ENCODE results near the gene PLEKHA1. TPM values are rescaled to one million over a fixed set of nuclear protein-coding genes. Genes with fewer than 3 reads are reported as not detected.

Gene PLEKHA1
- total RNA-seq, 2 donors from 2014 or later: 14.2 to 26.5 TPM

DNA sequence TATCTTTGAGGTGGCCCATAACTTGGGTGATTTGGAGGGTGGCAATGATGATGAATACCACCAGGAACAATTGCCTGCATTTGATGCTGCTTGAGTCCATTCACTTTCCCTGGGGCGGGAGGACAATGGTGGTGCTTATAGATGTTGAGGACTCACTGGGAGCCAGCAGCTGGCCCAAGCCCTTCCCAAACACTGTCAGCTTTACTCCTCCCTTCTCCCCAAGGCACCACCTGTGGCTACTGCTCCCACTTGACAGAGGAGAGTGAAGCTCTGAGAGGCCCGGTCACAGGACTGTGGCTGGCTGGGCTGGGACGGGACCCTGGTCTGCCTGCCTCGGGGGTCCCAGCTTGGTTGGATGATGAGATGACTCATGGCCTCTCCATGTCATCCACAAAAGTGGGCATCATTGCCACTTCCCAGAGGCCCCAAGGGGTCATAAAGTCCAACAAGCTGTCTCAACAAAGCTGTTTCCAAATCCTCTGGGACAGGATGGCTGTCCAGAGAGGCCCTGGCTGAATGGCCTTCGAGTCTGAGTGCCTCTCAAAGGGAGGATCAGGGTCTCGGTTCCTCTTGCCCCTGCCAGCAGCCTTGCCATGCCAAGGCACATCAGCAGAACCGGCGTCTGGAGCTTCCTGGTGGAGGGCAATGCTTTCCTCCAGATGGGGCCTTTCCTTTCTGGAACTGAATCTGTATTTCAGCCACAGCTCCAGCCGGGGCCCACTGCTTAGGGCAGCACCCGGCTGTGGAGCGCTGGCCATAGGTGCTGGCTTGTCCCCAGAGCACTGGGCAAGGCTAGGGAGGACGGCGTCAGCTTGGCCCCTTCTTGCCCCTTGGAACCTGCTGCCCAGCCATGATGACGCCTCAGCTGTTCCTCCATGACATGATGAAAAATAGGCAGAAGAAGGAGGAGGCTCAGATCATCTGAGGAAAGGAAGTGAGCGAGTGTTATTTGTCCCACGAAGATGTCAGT lies 47.0 kb upstream of the PLEKHA1 start:
- ATAC-seq (no peak), DNase-seq (no peak)
- intact Hi-C loops (cut with DNase I): no loop called here
- H3K4me1 ChIP-seq: peaks cover 6% of the 10 kb centered on the region
- no peaks in the 10 kb centered on the region for H3K27me3 ChIP-seq
- H3K9me3 ChIP-seq: no peaks in the 10 kb centered on the region
- H3K4me3 ChIP-seq: no peak overlapping the region
- no peaks in the 10 kb centered on the region for H3K36me3 ChIP-seq (replicated peaks in 1 of 2; ENCODE audit: insufficient read depth in 1 of 2, low read depth in 2 of 2)
- H3K27ac ChIP-seq: no peak overlapping the region
- TF ChIP-seq POLR2A (IDR thresholded peaks at IDR 0.05): no peak
- TF ChIP-seq CTCF (IDR thresholded peaks at IDR 0.05): no peak
- WGBS, 2 donors: 80 to 83% methylated on average over 11 to 16 of the region's 16 CpGs

- Histone ChIP-seq H3K4me3 (no peak overlapping the region), H3K27me3 (no peaks in the 10 kb centered on the region), H3K27ac (no peak overlapping the region), H3K9me3 (no peaks in the 10 kb centered on the region), H3K36me3 (replicated peaks in 1 of 2; ENCODE audit: insufficient read depth in 1 of 2, low read depth in 2 of 2) (no peaks in the 10 kb centered on the region), H3K4me1 (peaks cover 6% of the 10 kb centered on the region)
- TF ChIP-seq CTCF (IDR thresholded peaks at IDR 0.05): no peak
- no peak for TF ChIP-seq POLR2A (IDR thresholded peaks at IDR 0.05)
- DNase-seq (no peak), ATAC-seq (no peak)
- intact Hi-C loops (cut with DNase I): no loop called here
- 59 to 66% methylated on average over 9 of the region's 9 CpGs for WGBS, 2 donors
These were observed 45.8 kb upstream of the PLEKHA1 start for GRCh38 chr10:122328676-122329075.

DNA sequence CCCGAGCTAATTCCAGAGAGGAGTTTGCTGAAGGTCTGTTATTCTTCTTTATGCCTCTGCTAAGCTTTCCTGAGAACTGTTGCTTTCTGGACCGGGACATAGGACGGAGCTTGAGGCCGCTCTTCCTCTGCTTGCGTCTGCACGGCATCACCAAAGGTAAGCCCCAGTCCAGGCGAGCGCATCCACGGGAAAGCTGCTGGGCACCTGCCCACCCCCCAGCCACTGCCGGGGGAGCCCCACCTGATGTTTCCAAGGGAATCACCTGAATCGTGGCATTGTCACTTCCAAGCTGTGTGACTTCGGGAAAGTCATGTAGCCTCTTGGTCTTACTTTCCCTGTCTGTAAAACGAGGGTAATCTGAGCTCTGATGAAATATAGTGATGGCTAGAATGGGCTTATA lies 45.1 kb upstream of the PLEKHA1 start:
- intact Hi-C loops (cut with DNase I): no loop called here
- WGBS, 2 donors: 70 to 75% methylated on average over 9 to 13 of the region's 13 CpGs
- no peak for ATAC-seq
- Histone ChIP-seq H3K4me1 (peaks cover 6% of the 10 kb centered on the region), H3K27me3 (no peaks in the 10 kb centered on the region), H3K9me3 (no peaks in the 10 kb centered on the region), H3K27ac (no peak overlapping the region), H3K4me3 (no peak overlapping the region), H3K36me3 (replicated peaks in 1 of 2; ENCODE audit: insufficient read depth in 1 of 2, low read depth in 2 of 2) (no peaks in the 10 kb centered on the region)
- TF ChIP-seq CTCF (IDR thresholded peaks at IDR 0.05): no peak
- no peak for TF ChIP-seq POLR2A (IDR thresholded peaks at IDR 0.05)
- DNase-seq: no peak

GRCh38 chr10:122331100-122331499 lies 43.4 kb upstream of the PLEKHA1 start:
- Histone ChIP-seq H3K4me1 (peaks cover 6% of the 10 kb centered on the region), H3K36me3 (replicated peaks in 1 of 2; ENCODE audit: insufficient read depth in 1 of 2, low read depth in 2 of 2) (no peaks in the 10 kb centered on the region), H3K27ac (peak overlapping the region in 3 of 4 donors; percentile 49 to 68 (median 66)), H3K9me3 (no peaks in the 10 kb centered on the region), H3K4me3 (no peak overlapping the region), H3K27me3 (no peaks in the 10 kb centered on the region)
- TF ChIP-seq POLR2A (IDR thresholded peaks at IDR 0.05): no peak
- TF ChIP-seq CTCF (IDR thresholded peaks at IDR 0.05): no peak
- DNase-seq (no peak), ATAC-seq (peak; percentile 18)
- 51 to 62% methylated on average over 7 of the region's 7 CpGs for WGBS, 2 donors
- intact Hi-C loops (cut with DNase I): no loop called here
